ENCODE measurements around the gene NUP205.

The NUP205 gene

GRCh38 chr7:135560631-135561030 is 2.9 kb downstream of the NUP205 start:
- Histone ChIP-seq H3K36me3 (ENCODE audit: insufficient read depth, low read length) (peaks cover 3% of the 10 kb centered on the region), H2AFZ (ENCODE audit: low read depth, low read length) (no peak overlapping the region), H3K27me3 (ENCODE audit: insufficient read depth, low read length) (no peaks in the 10 kb centered on the region), H3K4me3 (ENCODE audit: low read length) (no peak overlapping the region), H3K9me3 (ENCODE audit: low read length) (peaks cover 2% of the 10 kb centered on the region), H3K4me1 (ENCODE audit: insufficient read depth, low read length) (peaks cover 2% of the 10 kb centered on the region)

- peaks cover 2% of the 10 kb centered on the region for H3K4me1 ChIP-seq (ENCODE audit: insufficient read depth, low read length)
- H3K27me3 ChIP-seq (ENCODE audit: insufficient read depth, low read length) = no peaks in the 10 kb centered on the region
- no peak overlapping the region for H3K4me3 ChIP-seq (ENCODE audit: low read length)
- H3K36me3 ChIP-seq (ENCODE audit: insufficient read depth, low read length) = peaks cover 4% of the 10 kb centered on the region
- H3K9me3 ChIP-seq (ENCODE audit: low read length) = peaks cover 2% of the 10 kb centered on the region
- no peak overlapping the region for H2AFZ ChIP-seq (ENCODE audit: low read depth, low read length)
Measured at GRCh38 chr7:135562720-135563119, 5.0 kb downstream of the NUP205 start.

GRCh38 chr7:135571834-135572233 is 14.1 kb downstream of the NUP205 start:
- H2AFZ ChIP-seq (ENCODE audit: low read depth, low read length) = no peak overlapping the region
- no peaks in the 10 kb centered on the region for H3K9me3 ChIP-seq (ENCODE audit: low read length)
- peaks cover 48% of the 10 kb centered on the region for H3K36me3 ChIP-seq (ENCODE audit: insufficient read depth, low read length)
- H3K4me1 ChIP-seq (ENCODE audit: insufficient read depth, low read length) = no peaks in the 10 kb centered on the region
- no peak overlapping the region for H3K4me3 ChIP-seq (ENCODE audit: low read length)
- H3K27me3 ChIP-seq (ENCODE audit: insufficient read depth, low read length) = no peaks in the 10 kb centered on the region

- Histone ChIP-seq H3K27me3 (ENCODE audit: insufficient read depth, low read length) (no peaks in the 10 kb centered on the region), H3K36me3 (ENCODE audit: insufficient read depth, low read length) (peaks cover 65% of the 10 kb centered on the region), H3K9me3 (ENCODE audit: low read length) (no peaks in the 10 kb centered on the region)
Measured at GRCh38 chr7:135573541-135573940, 15.8 kb downstream of the NUP205 start.

GRCh38 chr7:135575296-135575695 is 17.6 kb downstream of the NUP205 start:
- H3K4me3 ChIP-seq (ENCODE audit: low read length) = no peak overlapping the region
- no peaks in the 10 kb centered on the region for H3K9me3 ChIP-seq (ENCODE audit: low read length)
- no peak overlapping the region for H2AFZ ChIP-seq (ENCODE audit: low read depth, low read length)
- peaks cover 79% of the 10 kb centered on the region for H3K36me3 ChIP-seq (ENCODE audit: insufficient read depth, low read length)
- no peaks in the 10 kb centered on the region for H3K4me1 ChIP-seq (ENCODE audit: insufficient read depth, low read length)
- no peaks in the 10 kb centered on the region for H3K27me3 ChIP-seq (ENCODE audit: insufficient read depth, low read length)

More at GRCh38 chr7:135573541-135573940, 15.8 kb downstream of the NUP205 start:
- Histone ChIP-seq H2AFZ (ENCODE audit: low read depth, low read length) (no peak overlapping the region), H3K4me1 (ENCODE audit: insufficient read depth, low read length) (no peaks in the 10 kb centered on the region), H3K4me3 (ENCODE audit: low read length) (no peak overlapping the region)

GRCh38 chr7:135578569-135578968 is 20.9 kb downstream of the NUP205 start:
- Histone ChIP-seq H3K4me3 (ENCODE audit: low read length) (no peak overlapping the region), H3K4me1 (ENCODE audit: insufficient read depth, low read length) (no peaks in the 10 kb centered on the region), H3K9me3 (ENCODE audit: low read length) (no peaks in the 10 kb centered on the region), H2AFZ (ENCODE audit: low read depth, low read length) (no peak overlapping the region), H3K27me3 (ENCODE audit: insufficient read depth, low read length) (no peaks in the 10 kb centered on the region), H3K36me3 (ENCODE audit: insufficient read depth, low read length) (peaks cover 88% of the 10 kb centered on the region)

GRCh38 chr7:135584362-135585353 is 26.9 kb downstream of the NUP205 start:
- Histone ChIP-seq H3K4me3 (ENCODE audit: low read length) (no peak overlapping the region), H3K4me1 (ENCODE audit: insufficient read depth, low read length) (no peaks in the 10 kb centered on the region), H3K27me3 (ENCODE audit: insufficient read depth, low read length) (no peaks in the 10 kb centered on the region), H2AFZ (ENCODE audit: low read depth, low read length) (no peak overlapping the region), H3K36me3 (ENCODE audit: insufficient read depth, low read length) (peaks cover 82% of the 10 kb centered on the region), H3K9me3 (ENCODE audit: low read length) (no peaks in the 10 kb centered on the region)

- H3K4me1 ChIP-seq (ENCODE audit: insufficient read depth, low read length) = no peaks in the 10 kb centered on the region
- no peaks in the 10 kb centered on the region for H3K9me3 ChIP-seq (ENCODE audit: low read length)
- no peak overlapping the region for H2AFZ ChIP-seq (ENCODE audit: low read depth, low read length)
- no peaks in the 10 kb centered on the region for H3K27me3 ChIP-seq (ENCODE audit: insufficient read depth, low read length)
- peaks cover 88% of the 10 kb centered on the region for H3K36me3 ChIP-seq (ENCODE audit: insufficient read depth, low read length)
- no peak overlapping the region for H3K4me3 ChIP-seq (ENCODE audit: low read length)
Measured at GRCh38 chr7:135597181-135597925, 39.6 kb downstream of the NUP205 start.

- Histone ChIP-seq H3K4me3 (ENCODE audit: low read length) (no peak overlapping the region), H3K36me3 (ENCODE audit: insufficient read depth, low read length) (peaks cover 88% of the 10 kb centered on the region)
Measured at GRCh38 chr7:135597926-135598305, 40.2 kb downstream of the NUP205 start.

GRCh38 chr7:135599471-135599870 is 41.8 kb downstream of the NUP205 start:
- no peaks in the 10 kb centered on the region for H3K27me3 ChIP-seq (ENCODE audit: insufficient read depth, low read length)
- H2AFZ ChIP-seq (ENCODE audit: low read depth, low read length) = no peak overlapping the region
- H3K4me1 ChIP-seq (ENCODE audit: insufficient read depth, low read length) = no peaks in the 10 kb centered on the region
- H3K4me3 ChIP-seq (ENCODE audit: low read length) = no peak overlapping the region
- H3K9me3 ChIP-seq (ENCODE audit: low read length) = no peaks in the 10 kb centered on the region
- peaks cover 82% of the 10 kb centered on the region for H3K36me3 ChIP-seq (ENCODE audit: insufficient read depth, low read length)

More at GRCh38 chr7:135597926-135598305, 40.2 kb downstream of the NUP205 start:
- H3K9me3 ChIP-seq (ENCODE audit: low read length) = no peaks in the 10 kb centered on the region
- no peaks in the 10 kb centered on the region for H3K27me3 ChIP-seq (ENCODE audit: insufficient read depth, low read length)
- no peaks in the 10 kb centered on the region for H3K4me1 ChIP-seq (ENCODE audit: insufficient read depth, low read length)
- no peak overlapping the region for H2AFZ ChIP-seq (ENCODE audit: low read depth, low read length)

GRCh38 chr7:135600226-135600625 is 42.5 kb downstream of the NUP205 start:
- Histone ChIP-seq H2AFZ (ENCODE audit: low read depth, low read length) (no peak overlapping the region), H3K27me3 (ENCODE audit: insufficient read depth, low read length) (no peaks in the 10 kb centered on the region), H3K36me3 (ENCODE audit: insufficient read depth, low read length) (peaks cover 83% of the 10 kb centered on the region), H3K4me1 (ENCODE audit: insufficient read depth, low read length) (no peaks in the 10 kb centered on the region), H3K9me3 (ENCODE audit: low read length) (no peaks in the 10 kb centered on the region), H3K4me3 (ENCODE audit: low read length) (no peak overlapping the region)

GRCh38 chr7:135601182-135601581 is 43.5 kb downstream of the NUP205 start:
- Histone ChIP-seq H3K36me3 (ENCODE audit: insufficient read depth, low read length) (peaks cover 87% of the 10 kb centered on the region), H2AFZ (ENCODE audit: low read depth, low read length) (no peak overlapping the region), H3K4me1 (ENCODE audit: insufficient read depth, low read length) (no peaks in the 10 kb centered on the region), H3K4me3 (ENCODE audit: low read length) (no peak overlapping the region), H3K27me3 (ENCODE audit: insufficient read depth, low read length) (no peaks in the 10 kb centered on the region), H3K9me3 (ENCODE audit: low read length) (no peaks in the 10 kb centered on the region)

- Histone ChIP-seq H3K9me3 (ENCODE audit: low read length) (no peaks in the 10 kb centered on the region), H3K4me1 (ENCODE audit: insufficient read depth, low read length) (no peaks in the 10 kb centered on the region), H3K27me3 (ENCODE audit: insufficient read depth, low read length) (no peaks in the 10 kb centered on the region), H3K36me3 (ENCODE audit: insufficient read depth, low read length) (peaks cover 90% of the 10 kb centered on the region), H2AFZ (ENCODE audit: low read depth, low read length) (no peak overlapping the region), H3K4me3 (ENCODE audit: low read length) (no peak overlapping the region)
Measured at GRCh38 chr7:135602304-135602703, 44.6 kb downstream of the NUP205 start.
